GM18909 (cell line): ENCODE data around the gene CNIH3.

Experiments used
- ATAC-seq: cut with Tn5 transposase; IDR thresholded peaks from one replicate; pipeline ENCODE4 v1.9.1; 2021; ENCODE audit warnings: mild to moderate bottlenecking; ENCODE audit not compliant: unreplicated experiment, poor library complexity

The CNIH3 gene

DNA sequence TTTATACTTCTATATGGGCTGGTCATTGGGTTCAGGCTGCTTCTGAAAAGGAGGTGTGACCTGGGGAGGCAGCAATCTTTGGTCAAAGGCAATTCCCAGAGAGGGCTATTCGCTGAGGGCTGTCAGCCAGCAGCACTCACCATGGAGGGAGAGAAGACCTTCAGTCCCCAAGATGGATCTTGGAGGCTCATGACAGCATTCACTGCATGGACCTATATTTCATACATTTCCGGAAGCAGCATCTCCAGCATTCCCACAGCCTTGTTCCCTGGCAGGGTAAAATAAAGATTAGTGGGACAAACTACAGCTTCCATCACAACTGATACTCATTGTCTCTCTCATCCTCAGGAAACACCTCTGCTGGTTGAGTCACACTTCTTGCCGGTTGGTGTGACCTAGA is 146.6 kb downstream of the CNIH3 start:
- ATAC-seq, result no peak

DNA sequence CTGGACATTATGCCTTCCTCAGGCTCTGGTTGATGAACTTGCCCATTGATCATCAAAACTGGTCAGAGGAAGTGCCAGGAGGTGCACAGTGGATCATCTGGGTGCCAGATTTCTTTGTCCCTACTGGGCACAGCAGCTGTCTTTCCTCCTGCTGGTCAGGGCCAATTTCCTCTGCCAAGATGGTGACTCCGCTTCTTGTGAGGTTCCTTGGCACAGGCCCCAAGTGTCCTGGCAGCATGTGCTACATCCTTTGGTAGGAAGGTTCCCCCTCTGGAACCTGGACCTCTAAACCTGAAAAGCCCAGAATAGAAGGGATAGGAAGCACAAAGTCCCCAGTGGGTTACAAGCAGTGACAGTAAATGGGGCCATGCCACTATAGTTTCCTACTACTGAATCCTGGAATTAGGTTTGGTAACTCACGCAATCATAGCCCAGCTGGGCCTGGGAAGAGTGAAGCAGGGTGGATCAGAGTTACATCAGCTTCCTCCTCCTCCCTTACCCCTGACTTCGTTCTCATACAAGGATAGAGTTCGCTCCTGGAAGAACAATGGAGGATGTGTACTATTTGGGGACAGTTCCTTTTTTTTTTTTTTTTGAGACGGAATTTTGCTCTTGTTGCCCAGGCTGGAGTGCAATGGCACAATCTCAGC is 147.1 kb downstream of the CNIH3 start:
- ATAC-seq, result no peak

DNA sequence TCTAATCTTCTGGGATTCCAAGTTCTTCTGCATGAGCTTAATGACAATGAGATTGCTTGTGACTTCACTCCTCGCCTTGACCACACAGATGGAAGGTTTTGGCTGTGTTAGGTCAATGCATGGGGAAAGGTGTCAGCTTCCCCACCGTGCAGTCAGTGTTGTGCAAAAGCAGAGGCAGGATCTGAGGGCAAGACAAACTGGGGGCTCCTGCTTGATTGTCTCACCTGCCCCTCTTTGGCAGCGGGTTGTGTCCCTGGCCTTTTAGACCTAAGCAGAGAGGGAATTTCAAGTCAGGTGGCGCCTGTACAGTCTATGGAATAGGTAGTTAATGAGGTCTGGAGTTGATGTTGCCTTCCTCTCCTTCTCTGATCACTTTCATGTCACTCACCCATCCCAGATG is 150.1 kb downstream of the CNIH3 start:
- ATAC-seq, result no peak

DNA sequence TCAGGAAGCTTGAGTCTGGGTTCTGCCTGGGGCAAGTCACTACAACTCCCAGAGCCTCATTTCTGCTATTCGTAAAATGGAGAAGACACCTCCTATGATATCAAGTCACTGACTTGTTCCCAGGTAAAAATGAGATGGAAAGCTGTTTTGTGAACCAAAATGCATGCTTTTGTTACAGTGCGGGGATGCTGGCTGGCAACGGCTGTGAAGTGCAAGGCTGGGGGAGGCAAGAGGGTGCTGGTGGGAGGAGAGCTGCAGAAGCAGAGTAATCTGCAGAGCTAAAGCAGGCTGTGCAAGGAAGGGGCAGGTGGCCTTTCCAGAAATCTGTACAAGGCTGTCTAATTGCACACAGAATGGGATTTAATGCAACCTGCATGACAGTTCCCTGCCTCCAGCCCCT is 150.9 kb downstream of the CNIH3 start:
- no peak for ATAC-seq

DNA sequence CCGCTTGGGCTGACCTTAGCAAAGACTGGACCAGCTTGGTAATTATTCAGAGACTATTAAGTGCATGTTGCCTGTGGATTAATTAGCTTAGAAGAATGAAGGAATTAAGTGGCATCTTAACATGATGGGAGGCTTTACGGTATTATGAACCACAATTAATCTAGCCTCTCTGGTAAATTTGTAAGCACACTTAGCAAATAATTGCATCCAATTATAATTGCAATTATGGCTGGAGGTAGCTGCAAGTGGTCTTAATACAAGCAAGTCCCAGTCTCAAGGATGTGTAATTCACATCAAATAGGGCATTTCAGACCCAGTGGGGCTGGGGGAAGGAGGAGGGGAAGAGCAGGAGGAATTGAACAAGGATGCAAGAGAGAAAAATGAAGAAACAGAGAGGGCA is 151.6 kb downstream of the CNIH3 start:
- no peak for ATAC-seq

DNA sequence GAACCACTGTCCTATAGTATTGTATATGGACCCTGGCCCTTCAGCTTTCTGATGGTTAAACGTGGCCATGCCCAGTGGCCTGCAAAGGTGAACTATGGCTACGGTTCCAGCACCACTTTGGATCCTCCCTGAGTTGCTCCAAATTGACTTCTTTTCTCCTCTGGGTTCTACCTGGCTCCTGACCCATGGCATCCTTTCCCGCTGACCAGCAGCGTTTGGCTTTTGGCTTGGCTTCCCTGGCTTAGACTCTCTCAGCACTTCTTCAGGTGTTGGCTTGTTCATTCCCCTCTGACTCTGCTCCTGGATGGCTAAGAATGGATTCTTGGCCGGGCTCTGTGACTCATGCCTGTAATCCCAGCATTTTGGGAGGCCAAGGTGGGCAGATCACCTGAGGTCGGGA is 152.9 kb downstream of the CNIH3 start:
- no peak for ATAC-seq

DNA sequence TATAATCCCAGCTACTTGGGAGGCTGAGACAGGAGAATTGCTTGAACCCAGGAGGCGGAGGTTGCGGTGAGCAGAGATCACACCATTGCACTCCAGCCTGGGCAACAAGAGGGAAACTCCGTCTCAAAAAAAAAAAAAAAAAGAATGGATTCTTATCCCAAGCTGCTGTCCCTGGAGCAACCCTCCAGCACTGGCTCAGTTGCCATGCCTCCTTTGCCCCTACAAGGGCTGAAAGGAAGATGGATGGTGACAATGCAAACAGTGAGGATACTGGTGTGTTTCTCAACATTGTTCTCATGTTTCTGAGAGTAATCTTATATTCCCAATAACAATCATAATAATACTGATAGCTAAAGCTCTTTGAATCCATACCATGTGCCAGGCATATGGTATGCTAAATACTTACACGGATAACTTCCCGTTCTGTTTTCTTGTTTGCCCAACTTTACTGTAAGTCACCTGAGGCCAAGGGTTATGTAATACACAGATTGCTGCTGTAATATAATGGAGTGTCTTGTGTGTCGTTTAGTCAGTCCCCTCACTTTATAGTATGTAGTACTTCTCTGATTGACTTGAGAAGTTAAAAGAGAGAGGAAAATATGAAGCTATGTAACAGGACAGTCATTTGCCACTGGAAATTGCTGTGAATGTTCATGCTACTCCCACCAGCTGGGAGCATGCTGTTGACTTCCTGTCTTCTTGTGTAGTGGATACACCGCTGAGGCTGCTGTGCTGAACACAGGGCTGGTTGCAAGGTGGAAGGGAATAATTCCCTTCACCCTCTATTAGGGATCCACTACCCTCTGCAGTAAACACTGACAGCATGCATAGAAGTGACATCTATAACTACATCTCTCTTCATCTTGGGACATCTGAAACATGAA is 153.6 kb downstream of the CNIH3 start:
- no peak for ATAC-seq

DNA sequence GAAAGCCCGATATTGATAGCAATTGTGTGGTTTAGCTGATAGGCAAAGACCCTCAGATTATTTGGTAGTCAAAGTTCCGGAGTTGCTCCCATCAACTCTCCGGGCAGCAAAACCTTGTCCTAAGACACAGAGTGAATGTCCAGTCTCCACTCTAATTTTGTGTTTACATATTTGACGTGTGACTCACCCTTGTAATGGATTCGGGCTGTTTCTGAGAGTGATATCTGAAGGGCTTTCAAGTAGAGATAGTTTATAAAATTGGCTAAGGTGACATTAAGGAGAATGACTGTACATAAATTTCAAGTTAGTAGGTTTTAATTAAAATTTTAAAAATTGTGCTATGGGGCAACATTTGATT is 154.2 kb downstream of the CNIH3 start:
- no peak for ATAC-seq

DNA sequence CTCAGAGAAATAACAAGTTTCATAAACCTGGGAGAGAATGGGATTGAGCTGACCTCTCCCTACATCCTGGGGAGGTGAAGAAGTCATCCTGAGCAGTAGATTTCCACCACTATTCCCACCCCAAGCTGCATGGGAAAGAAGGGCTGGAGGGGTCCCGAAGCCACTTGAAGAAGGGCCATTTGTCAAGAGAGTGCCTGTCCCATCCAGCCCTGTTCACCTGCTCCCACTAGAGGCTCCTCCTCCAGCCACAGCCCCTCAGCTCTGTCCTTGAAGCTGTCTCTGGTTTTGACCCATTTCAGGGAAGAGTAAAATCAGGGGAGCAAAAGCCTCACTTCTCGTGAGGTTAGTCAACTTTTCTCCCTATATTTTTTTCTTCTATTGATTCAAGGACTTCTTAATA is 157.5 kb downstream of the CNIH3 start:
- ATAC-seq, result no peak

DNA sequence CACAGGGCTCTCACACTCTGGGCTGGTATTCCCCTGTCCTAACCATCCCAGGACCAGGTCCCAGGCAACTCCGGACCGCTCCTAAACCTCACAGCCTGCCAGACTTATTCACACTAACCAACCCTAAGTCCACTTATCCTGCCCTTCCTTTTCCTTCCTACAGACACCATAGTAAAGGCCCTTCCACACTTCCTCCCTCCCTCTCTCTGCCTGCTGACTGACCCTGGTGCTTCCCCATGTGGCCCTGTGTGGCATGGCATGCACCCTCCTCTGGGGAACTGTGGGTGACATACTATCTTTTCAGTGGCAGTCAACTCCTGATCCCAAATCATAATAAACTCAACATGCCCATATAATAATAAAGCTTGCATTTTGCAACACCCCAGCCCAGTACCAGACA is 158.3 kb downstream of the CNIH3 start:
- peak; percentile 71 for ATAC-seq

DNA sequence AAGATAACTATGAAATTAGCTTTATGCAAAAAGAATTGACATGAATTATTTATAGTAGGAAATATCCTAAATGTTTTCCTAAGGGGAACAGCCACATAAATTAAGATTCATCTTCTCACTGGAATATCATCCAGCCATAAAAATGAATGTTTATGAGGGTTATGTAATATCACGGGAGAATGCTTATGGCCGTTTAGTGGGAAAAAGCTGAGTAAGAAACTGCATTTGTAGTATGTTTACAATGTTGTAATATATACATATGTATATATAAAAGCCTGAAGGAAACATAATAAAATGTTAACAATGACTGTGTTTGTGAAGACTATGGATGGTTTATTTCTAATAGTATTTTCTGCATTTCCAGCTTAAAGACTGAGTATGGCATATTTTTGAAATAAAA is 161.1 kb downstream of the CNIH3 start:
- ATAC-seq, result no peak

DNA sequence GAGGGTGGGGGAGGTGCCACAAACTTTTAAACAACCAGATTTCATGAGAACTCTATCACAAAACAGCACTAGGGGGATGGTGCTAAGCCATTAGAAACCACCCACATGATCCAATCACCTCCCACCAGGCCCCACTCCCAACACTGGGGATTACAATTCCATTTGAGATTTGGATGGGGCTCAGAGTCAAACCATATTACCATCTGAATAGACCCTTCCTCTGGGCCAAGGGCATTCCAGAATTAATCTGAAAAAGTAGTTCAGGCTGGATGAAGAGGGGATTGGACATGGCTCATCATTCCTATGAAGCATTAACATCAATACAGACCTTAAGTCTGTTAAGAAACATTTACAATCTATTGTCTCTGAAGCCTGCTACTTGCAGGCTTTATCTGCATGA is 163.4 kb downstream of the CNIH3 start:
- ATAC-seq, result no peak

DNA sequence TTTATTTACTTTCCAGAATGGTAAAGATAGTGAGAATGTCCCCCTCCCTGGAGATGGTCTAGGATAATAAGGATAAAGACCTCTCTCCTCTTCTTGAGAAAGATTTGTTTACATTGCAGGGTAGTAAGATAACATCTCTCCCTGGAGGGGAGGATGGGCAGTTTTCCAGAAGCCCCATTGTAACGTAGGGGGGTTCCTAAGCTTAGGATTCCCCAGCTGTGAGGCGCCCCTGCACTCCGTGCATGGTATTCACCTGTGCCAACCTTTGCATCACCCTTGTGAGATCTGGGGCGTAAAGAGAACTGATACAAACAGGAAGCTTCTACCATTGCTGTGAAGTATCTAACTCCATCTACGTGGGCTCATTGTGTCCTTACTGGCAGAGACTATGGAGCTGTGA is 164.6 kb downstream of the CNIH3 start:
- ATAC-seq, result no peak

DNA sequence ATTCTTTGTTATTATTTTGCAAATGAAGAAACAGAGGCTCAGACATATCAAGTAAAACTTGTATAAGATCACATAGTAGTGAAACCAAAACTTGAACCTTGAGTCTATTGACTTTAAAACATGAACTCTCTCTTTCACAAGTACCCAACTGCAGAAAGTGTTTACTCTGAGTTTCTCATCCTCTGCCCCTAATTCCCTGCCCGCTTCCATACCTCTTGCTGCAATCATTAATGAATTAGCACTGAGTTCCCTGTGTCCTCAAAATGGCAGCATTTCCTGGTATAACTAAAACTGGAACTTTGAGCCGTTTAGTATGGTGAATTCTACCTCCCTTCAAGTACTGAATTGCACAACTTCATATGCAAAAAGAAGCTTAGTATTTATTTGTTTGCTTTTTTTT is 165.7 kb downstream of the CNIH3 start:
- ATAC-seq, result peak; percentile 57

DNA sequence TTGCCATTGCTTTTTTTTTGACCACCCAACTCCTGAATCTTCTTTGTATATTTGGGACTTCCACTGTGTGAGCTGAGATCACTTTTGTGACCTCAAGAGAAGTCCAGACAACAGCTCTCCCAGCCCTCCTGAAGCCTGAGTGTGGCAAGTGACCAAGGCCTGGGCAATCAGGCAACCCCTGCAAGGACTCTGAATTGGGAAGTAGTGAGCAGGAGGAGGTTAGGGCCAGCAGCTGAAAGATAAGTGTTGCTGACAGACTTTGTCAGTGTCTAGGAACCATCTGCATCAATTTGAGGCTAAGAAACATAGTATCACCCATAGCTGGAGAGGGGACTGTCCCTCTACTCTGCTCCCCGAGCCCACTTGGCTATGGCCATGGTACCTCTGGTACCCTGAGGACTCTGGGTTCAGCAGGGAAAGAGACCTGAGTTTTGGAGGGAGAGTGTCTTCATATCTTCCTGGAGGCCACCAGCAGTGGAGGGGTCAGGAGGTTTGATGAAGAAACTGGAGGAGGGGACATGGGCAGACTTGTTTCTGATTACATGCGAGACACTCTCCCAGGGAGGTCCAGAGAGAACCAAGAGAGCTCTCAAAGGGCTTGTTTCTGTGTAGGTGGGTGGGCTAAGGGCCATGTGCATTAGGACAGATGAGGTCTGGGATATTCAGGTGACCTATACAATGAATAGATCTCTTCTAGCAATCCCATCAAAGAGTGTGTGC is 166.3 kb downstream of the CNIH3 start:
- peak; percentile 7 for ATAC-seq

DNA sequence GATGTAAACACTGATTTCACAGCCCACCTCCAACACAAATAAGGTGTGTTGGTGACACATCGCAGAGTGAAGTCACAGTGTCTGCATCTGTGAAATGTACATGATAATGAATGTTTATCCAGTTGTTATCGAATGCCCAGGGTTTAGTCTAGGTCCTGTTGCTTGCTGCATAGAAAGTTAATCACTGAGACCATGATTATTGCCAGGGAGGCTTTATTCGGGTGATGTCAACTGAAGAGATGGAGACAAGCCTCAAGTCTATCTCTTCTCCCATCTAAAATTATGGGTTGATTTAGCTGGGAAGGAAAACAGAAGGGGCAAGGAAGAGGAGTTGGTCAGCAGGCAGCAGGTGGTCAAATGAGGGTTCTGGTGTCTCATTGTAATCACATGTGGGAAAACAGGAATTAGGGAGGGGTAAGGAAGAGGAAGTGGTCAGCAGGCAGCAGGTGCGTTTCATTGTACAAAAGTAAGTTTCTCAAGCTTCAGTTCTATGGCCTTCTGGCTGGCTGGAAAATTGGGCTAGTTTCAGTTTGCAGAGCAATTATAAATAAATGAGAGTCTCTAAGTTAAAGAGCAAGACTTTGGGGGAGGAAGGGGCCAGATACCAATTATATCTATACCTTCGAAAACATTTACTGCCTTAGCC is 167.0 kb downstream of the CNIH3 start:
- peak; percentile 78 for ATAC-seq

DNA sequence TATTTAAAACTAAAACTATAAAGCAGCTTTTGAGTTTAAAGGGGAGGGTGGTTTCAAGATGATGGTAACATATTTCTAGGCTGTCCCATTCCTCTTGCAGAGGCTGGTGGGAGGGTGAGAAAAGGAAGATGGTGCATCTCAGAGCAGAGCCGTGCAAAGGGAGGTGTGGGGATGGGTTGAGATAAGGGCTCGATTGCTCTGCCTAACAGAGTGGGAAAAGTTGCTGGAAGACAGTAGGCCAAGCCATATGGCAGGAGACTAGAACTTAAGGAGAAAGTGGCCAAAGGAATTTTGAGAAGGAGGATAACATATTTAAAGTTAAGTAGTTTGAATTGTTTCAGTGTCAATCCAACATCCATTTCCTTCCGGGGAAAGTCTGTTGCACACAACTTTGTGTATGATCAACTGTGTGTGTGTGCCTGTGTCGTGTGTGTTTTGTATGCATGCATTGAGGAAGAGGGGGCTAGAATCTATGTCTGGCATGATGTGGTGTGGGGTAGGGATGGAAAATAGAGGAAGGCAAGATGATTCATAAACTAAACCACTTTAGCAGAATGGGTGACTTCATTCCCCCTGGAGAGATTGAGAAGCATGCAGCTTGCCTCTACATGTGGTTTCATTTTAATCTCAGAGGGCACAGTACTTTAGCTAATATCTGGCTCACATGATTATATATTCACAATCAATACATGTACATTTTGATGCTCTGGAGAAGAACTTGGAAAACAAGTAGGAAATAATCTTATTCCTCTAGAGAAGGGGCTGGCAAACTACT is 168.3 kb downstream of the CNIH3 start:
- no peak for ATAC-seq

DNA sequence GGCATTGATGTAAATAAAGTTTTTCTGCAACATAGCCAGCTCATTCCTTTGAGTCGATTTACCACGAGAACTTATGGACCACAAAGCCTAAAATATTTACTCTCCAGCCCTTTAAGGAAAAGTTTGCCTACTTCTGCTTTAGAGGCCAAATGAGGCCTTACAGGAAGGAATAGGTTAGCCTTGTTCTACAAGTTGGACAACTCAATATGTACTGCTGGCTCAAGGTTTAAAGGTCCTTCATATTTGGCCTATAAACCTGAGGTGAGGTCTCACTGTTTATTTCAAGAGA is 168.9 kb downstream of the CNIH3 start:
- no peak for ATAC-seq

DNA sequence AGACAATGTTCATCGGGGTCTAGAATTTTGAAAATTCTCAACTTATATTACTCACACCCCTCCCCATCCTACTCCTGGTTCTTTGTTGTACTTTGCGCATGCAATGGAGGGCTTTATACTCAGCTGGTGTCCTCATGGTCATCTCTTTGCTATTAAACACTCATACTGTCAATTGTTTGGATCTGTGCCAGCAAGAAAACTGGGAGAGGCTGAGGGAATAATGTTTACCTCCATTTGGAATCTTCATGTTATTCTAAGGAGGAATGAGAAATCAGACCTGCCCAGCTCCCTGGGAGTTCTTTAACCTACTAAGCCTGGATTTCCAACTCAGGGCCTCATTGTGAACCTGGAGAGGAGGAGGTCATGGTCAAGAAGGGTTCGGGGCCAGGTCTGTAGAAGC is 169.5 kb downstream of the CNIH3 start:
- ATAC-seq, result no peak

DNA sequence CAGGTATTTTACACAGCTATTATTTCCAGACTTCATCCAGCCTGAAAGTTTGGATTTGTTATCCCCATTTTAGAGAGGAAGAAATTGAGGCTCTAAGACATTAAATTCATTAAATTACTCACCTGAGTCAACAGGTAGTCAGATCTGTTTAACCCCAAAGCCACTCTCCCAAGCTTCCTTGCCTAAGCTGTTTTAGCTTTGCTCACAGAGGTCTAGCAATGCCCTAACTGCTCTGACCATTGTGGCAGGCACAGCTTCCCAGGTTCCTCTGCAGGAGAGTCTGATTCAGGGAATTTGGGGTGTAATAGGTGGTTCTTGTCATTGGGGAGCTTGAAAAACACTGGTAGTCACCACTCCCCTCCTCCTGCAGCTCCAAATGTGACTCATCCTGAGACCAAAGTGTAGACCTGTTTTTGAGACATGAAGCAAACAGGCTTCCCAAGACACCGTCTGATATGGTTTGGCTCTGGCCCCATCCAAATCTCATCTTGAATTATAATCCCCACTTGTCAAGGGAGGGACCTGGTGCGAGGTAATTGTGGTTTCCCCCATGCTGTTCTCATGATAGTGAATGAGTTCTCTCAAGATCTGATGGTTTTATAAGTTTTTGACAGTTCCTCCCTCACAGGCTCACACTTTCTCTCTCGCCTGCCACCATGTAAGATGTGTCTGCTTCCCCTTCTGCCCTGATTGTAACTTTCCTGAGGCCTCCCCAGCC is 170.6 kb downstream of the CNIH3 start:
- ATAC-seq, result no peak
